GM23338 (cell line): ENCODE data around the gene TRIM36. TPM values are rescaled to one million over a fixed set of nuclear protein-coding genes. Genes with fewer than 3 reads are reported as not detected.
A peak's percentile ranks its signal among the peaks of the same experiment; 100 is the strongest.

ENCODE experiments used
- ATAC-seq: fragments of 200-7000 bp; cut with Tn5 transposase; 3 replicates; pipeline ENCODE4 v1.9.1; 2020
- DNase-seq: peaks from one replicate; pipeline ENCODE4 v3.0.0-alpha.2; 2015; ENCODE audit warnings: low spot score
- H2AFZ ChIP-seq: fragments of 200-600 bp; sonication (generic); 2 replicates; pipeline ENCODE4 v1.8.0; 2016; ENCODE audit warnings: antibody characterized with exemption, mild to moderate bottlenecking, moderate library complexity
- H3F3A ChIP-seq: fragments of 200-600 bp; sonication (generic); replicated peaks from 2 replicates; pipeline ENCODE4 v1.8.0; 2017; ENCODE audit warnings: antibody characterized with exemption, mixed run types, low read depth
- H3K27ac ChIP-seq: fragments of 200-600 bp; sonication (generic); 2 replicates; pipeline ENCODE4 v1.6.1; 2016; ENCODE audit warnings: low read depth
- H3K27me3 ChIP-seq: fragments of 200-600 bp; sonication (generic); 2 replicates; pipeline ENCODE4 v1.8.0; 2016; ENCODE audit warnings: mild to moderate bottlenecking, mixed run types, moderate library complexity; ENCODE audit not compliant: insufficient read depth
- H3K36me3 ChIP-seq: fragments of 200-600 bp; sonication (generic); 2 replicates; pipeline ENCODE4 v1.8.0; 2016; ENCODE audit warnings: mild to moderate bottlenecking; ENCODE audit not compliant: insufficient read depth
- H3K4me1 ChIP-seq: fragments of 200-600 bp; sonication (generic); 2 replicates; pipeline ENCODE4 v1.8.0; 2016; ENCODE audit warnings: mild to moderate bottlenecking, moderate library complexity; ENCODE audit not compliant: insufficient read depth
- H3K4me2 ChIP-seq: fragments of 200-600 bp; sonication (generic); 2 replicates; pipeline ENCODE4 v1.7.1; 2017; ENCODE audit warnings: mixed run types
- H3K4me3 ChIP-seq: fragments of 200-600 bp; sonication (generic); 2 replicates; pipeline ENCODE4 v1.6.1; 2016; ENCODE audit warnings: mixed run types
- H3K79me2 ChIP-seq: fragments of 200-600 bp; sonication (generic); replicated peaks from 2 replicates; pipeline ENCODE4 v1.8.0; 2017; ENCODE audit warnings: mild to moderate bottlenecking; ENCODE audit not compliant: insufficient read depth
- H3K9me2 ChIP-seq: fragments of 200-600 bp; sonication (generic); 2 replicates; pipeline ENCODE4 v1.8.0; 2017; ENCODE audit not compliant: insufficient read depth
- H4K20me1 ChIP-seq: fragments of 200-600 bp; sonication (generic); replicated peaks from 2 replicates; pipeline ENCODE4 v1.8.0; 2017; ENCODE audit warnings: mild to moderate bottlenecking; ENCODE audit not compliant: insufficient read depth
- H3K27ac Mint-ChIP-seq: 2 replicates; pipeline ENCODE4 v1.8.0; 2020; ENCODE audit warnings: inconsistent platforms, mild to moderate bottlenecking, moderate library complexity, mixed read lengths
- H3K27me3 Mint-ChIP-seq: 3 replicates; pipeline ENCODE4 v1.8.0; 2022; ENCODE audit warnings: low read depth, mild to moderate bottlenecking, moderate library complexity, mixed read lengths, inconsistent platforms; ENCODE audit not compliant: insufficient read depth, poor library complexity
- H3K36me3 Mint-ChIP-seq: 3 replicates; pipeline ENCODE4 v1.8.0; 2021; ENCODE audit warnings: low read depth, mild to moderate bottlenecking, inconsistent platforms, moderate library complexity, mixed read lengths
- H3K4me1 Mint-ChIP-seq: 3 replicates; pipeline ENCODE4 v1.8.0; 2020; ENCODE audit warnings: mild to moderate bottlenecking, inconsistent platforms, mixed read lengths
- H3K4me3 Mint-ChIP-seq: 3 replicates; pipeline ENCODE4 v1.8.0; 2021; ENCODE audit warnings: moderate library complexity, mild to moderate bottlenecking, inconsistent platforms, mixed read lengths
- H3K9me3 Mint-ChIP-seq: 3 replicates; pipeline ENCODE4 v1.8.0; 2020; ENCODE audit warnings: moderate library complexity, mild to moderate bottlenecking, inconsistent platforms, mixed read lengths
- CTCF ChIP-seq, 2 experiments: fragments of 200-600 bp in 1 of 2; sonication (generic) in 1 of 2; conservative IDR thresholded peaks; 2 replicates each; pipeline versions ENCODE4 v1.5.1 to v1.6.1; 2016 to 2017; ENCODE audit warnings: antibody characterized with exemption in 2 of 2, low read depth in 2 of 2, mild to moderate bottlenecking in 2 of 2, moderate library complexity in 1 of 2
- EZH2 ChIP-seq: fragments of 200-600 bp; sonication (generic); IDR thresholded peaks from one replicate; pipeline ENCODE4 v1.8.0; 2017; ENCODE audit warnings: antibody characterized with exemption, mild to moderate bottlenecking, low read depth; ENCODE audit not compliant: unreplicated experiment
- NANOG ChIP-seq: IDR thresholded peaks from 2 replicates; pipeline ENCODE4 v1.6.1; 2016; ENCODE audit warnings: antibody characterized with exemption, borderline replicate concordance
- POLR2AphosphoS5 ChIP-seq: IDR thresholded peaks from 2 replicates; pipeline ENCODE4 v1.6.1; 2016; ENCODE audit warnings: antibody characterized with exemption, low read depth
- STAT1 ChIP-seq: IDR thresholded peaks from one replicate; pipeline ENCODE4 v1.6.1; 2016; ENCODE audit warnings: antibody characterized with exemption; ENCODE audit not compliant: unreplicated experiment
- ZNF331 ChIP-seq: fragments of 250-450 bp; sonication (Bioruptor Pico); IDR thresholded peaks from 2 replicates; pipeline ENCODE4 v1.5.0; 2020; ENCODE audit warnings: low read depth, mild to moderate bottlenecking, moderate library complexity
- ZNF462 ChIP-seq: fragments of 250-450 bp; sonication (Bioruptor Pico); IDR thresholded peaks from 2 replicates; pipeline ENCODE4 v1.5.0; 2020; ENCODE audit warnings: mild to moderate bottlenecking, moderate library complexity
- polyA plus RNA-seq: library from polyadenylated mRNA; unstranded; fragments of >200 nt; fragmentation: Nextera tagmentation; extraction: Ambion mirVana; gene quantifications from 2 replicates; pipeline ENCODE4 v1.2.1, GENCODE V29; 2016
- total RNA-seq: library from RNA; depleted of rRNA; stranded (reverse); fragments of >200 nt; shearing (Covaris generic); gene quantifications from 2 replicates; pipeline ENCODE4 v1.2.3, GENCODE V29; 2014
- TF ChIP-seq, protein P1 (sequence below): IDR thresholded peaks from 2 replicates; pipeline ENCODE4 v1.6.1; 2016; ENCODE audit warnings: antibody characterized with exemption

Gene TRIM36
- total and polyA plus RNA-seq, 2 experiments from 2014 or later: 4.4 to 14.1 TPM

DNA sequence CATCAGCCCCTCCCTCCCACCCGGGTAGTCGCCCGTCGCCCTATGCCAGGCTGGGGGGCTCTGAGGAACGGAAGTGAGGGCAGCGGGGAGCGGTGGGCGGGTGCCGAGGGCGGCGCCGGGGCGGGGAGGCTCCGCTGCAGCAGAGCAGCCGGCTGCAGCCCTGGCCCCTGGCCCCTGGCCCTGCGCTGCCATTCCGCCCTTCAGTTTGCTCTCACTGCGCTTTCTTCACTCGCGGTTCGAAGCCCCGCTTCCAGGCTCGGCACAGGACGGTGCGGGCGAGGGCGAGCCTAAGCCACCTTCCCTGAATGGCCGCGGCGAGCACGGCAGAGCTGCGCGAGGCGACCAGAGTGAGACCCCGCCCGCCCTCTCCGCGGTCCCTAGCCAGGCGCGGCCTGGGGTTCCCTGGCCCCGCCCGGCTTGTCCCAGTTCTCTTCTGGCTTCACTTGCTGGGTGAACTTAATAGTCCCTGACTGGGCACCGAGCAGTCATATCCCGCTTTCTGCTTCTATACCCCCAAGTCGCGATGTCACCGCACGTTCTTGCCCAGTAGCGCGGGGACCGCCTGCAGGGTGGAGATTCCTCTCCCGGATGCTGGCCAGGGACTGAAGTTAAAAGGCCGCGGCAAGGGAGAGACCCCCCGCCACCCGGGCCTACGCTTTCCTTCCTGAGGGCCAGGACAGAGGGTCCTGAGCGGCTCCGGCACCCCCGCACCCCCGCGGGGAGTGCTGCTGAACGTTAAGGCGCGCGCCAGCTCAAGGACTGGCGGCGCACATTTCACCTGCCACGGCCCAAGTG, 623 bp upstream of the TRIM36 start:
- peaks cover 58% of the 10 kb centered on the region for H3K27me3 ChIP-seq
- H3K9me2 ChIP-seq: no peaks in the 10 kb centered on the region
- peak overlapping the region; percentile 89 for H3K4me3 Mint-ChIP-seq
- H3F3A ChIP-seq: no peaks in the 10 kb centered on the region
- peaks cover 16% of the 10 kb centered on the region for H3K79me2 ChIP-seq
- H3K4me1 Mint-ChIP-seq: peaks cover 12% of the 10 kb centered on the region
- peak overlapping the region; percentile 99 for H2AFZ ChIP-seq
- no peak overlapping the region for H3K27ac ChIP-seq
- H4K20me1 ChIP-seq: peaks cover 5% of the 10 kb centered on the region
- peaks cover 35% of the 10 kb centered on the region for H3K36me3 Mint-ChIP-seq
- H3K4me3 ChIP-seq: peak overlapping the region; percentile 96
- H3K36me3 ChIP-seq: peaks cover 3% of the 10 kb centered on the region; the same call in 1 of the 2 replicates
- peaks cover 24% of the 10 kb centered on the region for H3K27me3 Mint-ChIP-seq
- peaks cover 34% of the 10 kb centered on the region for H3K9me3 Mint-ChIP-seq
- peaks cover 16% of the 10 kb centered on the region for H3K4me1 ChIP-seq
- peak; percentile 75 for ATAC-seq
- no peak overlapping the region for H3K27ac Mint-ChIP-seq
- TF ChIP-seq ZNF331 (CRISPR knock-in tag) (no peak), EZH2 (peak; percentile 45), CTCF (conservative IDR thresholded peaks at IDR 0.05; ENCODE audit: low read depth in 2 of 2) (no peak), STAT1 (no peak), POLR2AphosphoS5 (no peak)
- TF ChIP-seq, protein P1, sequence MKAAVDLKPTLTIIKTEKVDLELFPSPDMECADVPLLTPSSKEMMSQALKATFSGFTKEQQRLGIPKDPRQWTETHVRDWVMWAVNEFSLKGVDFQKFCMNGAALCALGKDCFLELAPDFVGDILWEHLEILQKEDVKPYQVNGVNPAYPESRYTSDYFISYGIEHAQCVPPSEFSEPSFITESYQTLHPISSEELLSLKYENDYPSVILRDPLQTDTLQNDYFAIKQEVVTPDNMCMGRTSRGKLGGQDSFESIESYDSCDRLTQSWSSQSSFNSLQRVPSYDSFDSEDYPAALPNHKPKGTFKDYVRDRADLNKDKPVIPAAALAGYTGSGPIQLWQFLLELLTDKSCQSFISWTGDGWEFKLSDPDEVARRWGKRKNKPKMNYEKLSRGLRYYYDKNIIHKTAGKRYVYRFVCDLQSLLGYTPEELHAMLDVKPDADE: 0 out of 2 replicates have a peak, but pooled peaks have one; percentile 0
- peak; percentile 73 for DNase-seq
- peak overlapping the region; percentile 99 for H3K4me2 ChIP-seq

GRCh38 chr5:115168829-115169486, 750 bp downstream of the TRIM36 start:
- Histone ChIP-seq H3K27ac (0 out of 2 replicates have a peak overlapping the region, but pooled peaks have one; percentile 74), H3F3A (no peaks in the 10 kb centered on the region), H3K4me2 (peak overlapping the region; percentile 99), H3K36me3 (peaks cover 3% of the 10 kb centered on the region; the same call in 1 of the 2 replicates), H3K4me1 (peaks cover 16% of the 10 kb centered on the region), H2AFZ (peak overlapping the region; percentile 98), H3K79me2 (peaks cover 18% of the 10 kb centered on the region), H4K20me1 (peaks cover 5% of the 10 kb centered on the region), H3K4me3 (peak overlapping the region; percentile 96), H3K27me3 (peaks cover 45% of the 10 kb centered on the region), H3K9me2 (no peaks in the 10 kb centered on the region)
- peak; percentile 39 for ATAC-seq
- H3K9me3 Mint-ChIP-seq: peaks cover 46% of the 10 kb centered on the region
- peak overlapping the region; percentile 89 for H3K4me3 Mint-ChIP-seq
- no peak overlapping the region for H3K27ac Mint-ChIP-seq
- peaks cover 12% of the 10 kb centered on the region for H3K4me1 Mint-ChIP-seq
- DNase-seq: peak; percentile 66
- H3K27me3 Mint-ChIP-seq: peaks cover 24% of the 10 kb centered on the region
- peaks cover 48% of the 10 kb centered on the region for H3K36me3 Mint-ChIP-seq
- TF ChIP-seq ZNF462 (CRISPR knock-in tag): no peak
- no peak for TF ChIP-seq POLR2AphosphoS5
- TF ChIP-seq NANOG: no peak
- no peak for TF ChIP-seq EZH2
- TF ChIP-seq, protein P1: no peak
